Hematopoietic multipotent progenitor cell treated with erythropoietin and hydrocortisone succinate and interleukin-3 and kit ligand, for 15 days (in vitro differentiated cells): ENCODE measurements around the gene VWCE.
A peak's percentile ranks its signal among the peaks of the same experiment; 100 is the strongest.

Source experiments
- DNase-seq: peaks from one replicate; pipeline ENCODE4 v3.0.0-alpha.2; 2015; ENCODE audit warnings: low spot score

VWCE gene

DNA sequence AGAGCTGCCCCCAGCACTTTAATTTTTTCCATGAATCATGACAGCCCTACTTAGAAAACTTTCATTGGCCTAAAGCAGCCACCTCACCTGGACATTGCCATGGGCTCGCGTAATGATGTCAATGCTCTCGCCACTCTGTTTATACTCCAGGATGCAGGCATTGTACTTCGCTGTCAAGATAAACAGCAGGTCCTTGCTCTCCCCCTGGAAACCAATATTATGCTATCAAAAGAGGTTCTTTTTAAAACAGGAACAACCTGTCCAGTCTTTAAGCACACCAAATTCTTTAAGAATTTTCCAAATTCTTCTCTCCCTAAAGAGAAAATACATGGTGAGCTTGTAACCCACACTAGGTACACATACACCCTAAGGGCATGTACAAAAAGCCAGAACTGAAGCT lies 34.8 kb upstream of the VWCE start:
- DNase-seq: no peak

DNA sequence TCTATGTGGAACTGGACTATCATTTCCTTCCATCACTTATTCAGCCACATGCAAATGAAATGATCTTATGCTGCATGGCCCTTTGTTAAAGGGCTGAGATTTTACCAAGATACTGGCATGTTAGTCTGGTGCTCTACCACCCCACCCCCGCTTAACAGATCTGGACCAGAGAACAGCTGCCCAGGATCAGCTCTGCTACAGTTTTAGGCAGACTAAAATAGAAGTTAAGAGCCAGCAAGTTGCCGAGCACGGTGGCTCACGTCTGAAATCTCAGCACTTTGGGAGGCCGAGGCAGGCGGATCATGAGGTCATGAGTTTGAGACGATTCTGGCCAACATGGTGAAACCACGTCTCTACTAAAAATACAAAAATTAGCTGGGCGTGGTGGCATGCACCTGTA lies 33.2 kb upstream of the VWCE start:
- DNase-seq: no peak

DNA sequence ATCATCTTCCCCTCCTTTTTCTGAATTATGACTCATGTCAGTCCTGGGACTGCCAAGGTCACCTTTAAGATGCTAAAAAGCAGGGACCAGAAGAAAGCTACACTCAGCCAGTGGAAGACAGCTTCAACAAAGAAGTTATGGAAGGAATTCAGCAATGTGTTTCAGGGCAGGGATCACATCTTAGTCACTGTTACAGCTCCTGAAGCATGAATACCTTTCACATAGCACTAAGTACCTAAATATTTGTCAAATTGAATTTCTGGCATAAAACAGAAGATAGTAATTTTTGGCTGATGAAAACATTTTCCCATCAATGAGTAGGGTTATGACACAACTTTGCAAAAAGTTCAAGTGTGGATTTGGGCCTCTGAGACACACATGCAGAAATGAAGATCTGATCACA lies 32.6 kb upstream of the VWCE start:
- no peak for DNase-seq

DNA sequence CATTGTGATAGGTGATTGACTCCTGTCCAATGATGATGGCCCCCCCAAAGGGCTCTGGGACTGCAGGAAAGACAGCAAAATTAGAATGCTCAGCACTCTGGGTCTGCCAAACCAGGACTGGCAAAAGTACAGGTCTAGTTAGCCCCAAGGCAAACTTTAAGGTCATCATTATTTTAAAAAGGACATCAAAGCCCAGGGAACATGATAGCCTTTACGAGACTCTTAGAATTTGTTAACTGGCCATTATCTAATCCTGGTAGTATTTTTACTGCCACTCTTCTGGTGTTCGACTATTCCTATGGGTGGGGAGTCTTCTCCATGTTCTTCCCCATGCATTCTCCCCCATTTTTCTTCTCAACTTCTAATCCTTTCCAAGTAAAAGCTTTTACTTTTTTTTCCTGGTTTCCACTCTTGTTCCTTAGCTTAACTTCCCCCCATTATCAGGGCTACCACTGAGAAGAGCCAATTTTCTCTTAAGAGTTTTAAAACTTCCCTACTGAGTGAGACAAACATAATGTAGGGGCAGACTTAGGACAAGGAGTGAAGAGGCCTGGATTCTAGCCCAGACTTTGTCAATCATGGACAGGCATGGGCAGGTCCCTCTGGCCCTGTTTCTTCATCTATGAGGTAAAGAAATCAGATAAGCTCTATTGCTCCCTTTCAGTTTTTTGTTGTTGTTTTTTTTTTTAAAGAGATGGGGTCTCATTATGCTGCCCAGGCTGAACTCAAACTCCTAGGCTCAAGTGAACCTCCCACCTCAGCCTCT lies 30.7 kb upstream of the VWCE start:
- no peak for DNase-seq

GRCh38 chr11:61315260-61315659 lies 20.1 kb upstream of the VWCE start:
- no peak for DNase-seq

- no peak for DNase-seq
Measured at GRCh38 chr11:61310749-61311148, 15.6 kb upstream of the VWCE start.

GRCh38 chr11:61309739-61310138 lies 14.6 kb upstream of the VWCE start:
- DNase-seq: no peak

DNA sequence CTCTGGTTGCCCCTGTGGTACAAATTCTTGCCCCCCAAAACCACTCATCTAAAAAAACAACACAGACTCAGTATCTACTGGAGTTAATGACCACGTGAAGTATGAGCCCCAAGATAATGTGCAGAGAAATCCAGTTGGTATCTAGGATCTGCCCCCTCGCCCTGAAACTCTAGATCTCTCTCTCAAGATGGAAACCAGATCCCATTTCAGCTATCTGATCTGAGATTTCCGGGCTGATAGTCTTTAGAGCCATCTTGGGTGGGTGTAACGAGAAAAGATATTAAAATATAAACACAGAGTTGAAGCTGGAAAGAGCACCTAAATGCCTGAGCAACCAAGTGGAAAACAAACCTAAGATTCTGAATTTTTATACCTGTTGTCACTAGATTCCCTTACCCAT lies 14.0 kb upstream of the VWCE start:
- DNase-seq: no peak

GRCh38 chr11:61307354-61307753 lies 12.2 kb upstream of the VWCE start:
- no peak for DNase-seq

DNA sequence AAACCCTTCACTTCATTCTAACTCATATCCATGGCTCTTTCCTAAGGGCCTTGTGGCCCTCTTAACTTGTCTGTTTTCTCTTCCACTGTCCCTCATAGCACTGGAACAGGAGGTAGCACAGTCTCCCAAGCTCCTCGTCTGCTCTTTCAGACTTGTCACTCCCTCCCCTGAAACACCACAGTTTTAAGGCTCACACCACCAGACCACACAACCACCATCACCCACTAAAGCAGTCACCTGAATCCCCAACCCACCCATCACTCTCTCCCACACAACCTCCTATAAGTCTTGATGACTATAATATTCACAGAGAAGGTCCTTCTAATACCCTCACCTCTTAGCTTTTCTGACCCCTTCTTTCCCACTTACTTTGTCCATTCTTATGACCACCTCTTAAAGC lies 11.1 kb upstream of the VWCE start:
- no peak for DNase-seq

DNA sequence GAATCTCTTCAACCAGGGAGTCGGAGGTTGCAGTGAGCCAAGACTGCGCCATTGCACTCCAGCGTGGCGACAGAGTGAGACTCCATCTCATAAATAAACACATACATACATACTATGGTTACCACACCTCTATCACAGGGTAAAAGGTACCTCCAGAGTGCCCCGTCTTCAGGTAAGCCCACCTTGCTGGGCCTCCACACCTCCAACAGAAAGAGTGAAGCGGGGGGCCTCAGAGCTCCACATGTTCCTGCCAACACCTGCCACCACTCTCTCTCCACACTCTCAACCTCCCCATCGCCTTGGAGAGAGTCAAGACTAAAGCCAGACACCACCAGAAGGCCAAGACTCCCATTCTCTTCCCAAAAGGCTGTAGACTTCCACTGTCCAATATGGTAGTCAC lies 10.3 kb upstream of the VWCE start:
- no peak for DNase-seq

DNA sequence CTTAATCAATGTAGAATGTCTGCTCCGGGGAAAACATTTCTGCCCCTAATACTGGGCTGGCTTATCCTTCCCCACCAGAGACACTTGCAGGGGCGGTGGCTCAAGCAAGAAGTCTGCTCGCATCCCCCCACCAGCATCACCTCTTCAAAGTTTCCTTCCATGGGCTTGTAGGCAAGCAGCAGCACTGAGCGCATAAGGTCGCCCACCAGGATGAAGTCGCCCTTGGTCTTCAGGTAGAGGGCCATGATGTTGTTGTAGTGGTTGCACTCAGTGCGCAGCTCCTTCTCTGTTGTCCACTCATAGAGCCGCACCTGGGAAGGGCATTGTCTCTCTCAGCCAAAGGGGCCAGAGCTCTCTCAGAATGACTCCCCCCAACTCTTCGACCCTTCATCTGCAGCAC lies 8.6 kb upstream of the VWCE start:
- DNase-seq: no peak

- DNase-seq: no peak
Measured at GRCh38 chr11:61302550-61302949, 7.4 kb upstream of the VWCE start.

GRCh38 chr11:61298663-61299244 lies 3.6 kb upstream of the VWCE start:
- DNase-seq: no peak

- DNase-seq: no peak
Measured at GRCh38 chr11:61297746-61298145, 2.6 kb upstream of the VWCE start.

DNA sequence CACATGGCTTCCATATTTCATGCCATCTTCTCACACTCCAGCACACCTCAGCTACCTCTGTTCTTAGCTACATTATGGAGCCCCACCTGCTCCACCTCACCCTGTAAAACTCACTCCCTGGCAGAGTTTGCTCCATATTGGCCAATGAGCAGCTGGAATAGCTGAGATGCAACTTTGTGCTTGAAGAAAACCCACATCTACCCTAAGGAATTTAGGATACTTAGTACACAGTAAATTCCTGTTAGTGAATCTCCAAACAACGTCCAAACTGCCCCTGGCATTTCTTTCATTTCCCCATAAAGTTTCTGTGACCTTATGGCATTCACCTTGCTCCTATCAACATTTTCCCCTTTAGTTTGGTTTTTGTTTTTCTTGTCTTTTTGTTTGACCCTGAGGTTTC lies 2.2 kb upstream of the VWCE start:
- no peak for DNase-seq

- DNase-seq: no peak
Measured at GRCh38 chr11:61295596-61295926, 445 bp upstream of the VWCE start.

DNA sequence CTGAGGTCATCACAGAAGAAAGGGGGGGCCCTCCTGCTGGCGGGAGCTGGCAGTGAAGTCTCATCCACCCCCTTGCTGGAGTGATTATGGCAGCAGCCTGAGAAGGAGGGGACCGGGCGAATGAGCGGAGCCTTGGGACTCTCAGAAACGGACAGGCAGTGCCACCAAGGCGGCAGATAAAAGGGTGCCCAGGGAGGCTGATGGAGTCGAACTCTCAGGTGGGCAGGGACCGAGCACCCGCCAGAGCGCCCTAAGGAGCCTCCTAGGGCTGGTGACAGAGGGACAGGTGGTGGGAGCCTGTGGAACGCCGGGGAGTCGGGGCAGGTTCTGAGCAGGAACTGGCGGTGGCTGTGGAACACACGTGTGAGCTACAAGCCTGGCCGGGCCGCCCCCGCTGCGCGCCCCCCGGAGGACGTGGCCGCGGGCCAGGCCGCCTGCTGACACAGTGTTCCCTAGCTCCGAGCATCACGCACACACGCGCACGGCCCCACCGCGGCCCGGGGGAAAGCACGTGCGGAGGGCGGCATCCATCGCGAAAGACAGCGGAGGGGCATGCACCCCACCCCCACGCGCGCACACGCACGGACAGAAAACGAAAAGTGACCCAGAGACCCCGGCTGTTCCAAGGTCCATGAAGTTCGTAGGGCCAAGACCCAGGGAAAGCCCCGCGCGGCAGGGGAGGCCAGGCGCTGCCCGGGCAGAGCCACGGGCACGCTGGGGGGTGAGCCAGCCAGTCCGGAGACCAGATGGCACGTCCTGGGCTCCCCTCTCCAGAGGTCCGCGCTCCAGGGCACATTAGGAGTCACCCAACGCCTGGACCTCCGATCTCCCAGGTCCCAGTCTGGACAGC lies 1.0 kb downstream of the VWCE start:
- peak; percentile 70 for DNase-seq

DNA sequence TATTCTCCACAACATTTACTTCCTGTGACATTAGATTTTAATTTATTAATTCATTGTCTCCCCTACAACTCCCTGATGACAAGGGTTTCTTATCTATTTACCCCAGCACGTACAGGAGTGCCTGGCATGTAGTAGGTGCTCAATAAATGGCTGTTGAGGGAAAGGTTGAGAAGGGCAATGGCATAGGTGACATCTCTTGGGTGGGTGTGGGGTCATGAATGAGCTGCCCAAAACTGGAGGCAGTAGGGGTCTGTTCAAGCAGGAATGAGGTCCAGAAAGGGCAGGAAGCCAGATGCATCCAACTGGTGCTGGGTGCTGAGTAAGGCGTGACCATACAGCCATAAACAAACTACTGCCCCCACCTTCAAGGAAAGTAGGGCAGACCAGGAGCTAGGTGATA lies 2.8 kb downstream of the VWCE start:
- DNase-seq: peak; percentile 57

- DNase-seq: peak; percentile 52
Measured at GRCh38 chr11:61290905-61291690, 4.0 kb downstream of the VWCE start.

DNA sequence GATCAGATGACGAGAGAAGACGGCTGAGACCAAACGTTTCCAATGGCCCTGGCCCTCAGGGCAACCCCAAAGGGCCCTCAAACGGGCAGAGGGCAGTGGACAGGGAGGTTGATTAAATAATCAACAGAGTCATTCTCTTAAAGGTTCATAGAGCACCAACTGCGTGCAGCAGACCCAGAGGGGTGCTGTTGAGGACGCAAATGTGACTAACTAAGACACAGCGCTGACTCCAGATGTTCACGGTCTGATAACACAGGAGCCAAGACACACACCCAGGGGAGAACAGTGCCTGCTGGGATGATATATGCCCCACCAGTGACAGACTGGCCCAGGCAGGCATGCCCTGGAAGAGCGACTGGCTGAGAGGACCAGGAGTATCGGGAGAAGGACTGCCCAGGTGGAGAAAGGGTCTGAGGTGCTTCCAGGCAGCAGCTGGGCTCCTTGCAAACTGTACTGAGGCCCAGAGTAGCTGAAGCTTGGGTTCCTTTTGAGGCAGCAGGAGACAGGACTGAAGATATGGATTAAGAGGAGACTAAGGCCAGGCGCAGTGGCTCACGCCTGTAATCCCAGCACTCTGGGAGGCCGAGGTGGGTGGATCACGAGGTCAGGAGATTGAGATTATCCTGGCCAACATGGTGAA lies 7.7 kb downstream of the VWCE start:
- peak; percentile 97 for DNase-seq

DNA sequence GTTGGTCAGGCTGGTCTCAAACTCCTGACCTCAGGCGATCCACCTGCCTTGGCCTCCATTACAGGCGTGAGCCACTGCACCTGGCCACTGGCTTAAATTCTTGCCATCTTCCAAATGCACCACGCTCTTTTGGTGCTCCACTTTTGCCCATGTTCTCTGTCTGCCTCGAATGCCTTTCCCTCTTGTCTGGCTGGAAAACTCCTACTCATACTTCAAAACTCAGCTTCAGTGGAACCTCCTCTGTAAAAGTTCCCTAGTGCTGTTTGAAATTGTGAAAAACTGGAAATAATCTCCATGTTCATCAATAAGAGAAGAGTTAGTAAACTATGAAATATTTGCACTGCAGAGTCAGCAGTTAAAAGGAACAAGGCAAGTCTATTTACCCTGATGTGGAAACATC lies 11.5 kb downstream of the VWCE start:
- DNase-seq: no peak
